Fibroblast of mammary gland (primary cell): ENCODE results near the gene IHH.

Source experiments
- DNase-seq: peaks from one replicate; pipeline ENCODE4 v3.0.0-alpha.2; 2010; ENCODE audit warnings: low read depth
- H3K4me3 ChIP-seq: 2 replicates; pipeline ENCODE4 v1.5.1; 2011; ENCODE audit warnings: low read depth, mild to moderate bottlenecking, low read length, moderate library complexity; ENCODE audit not compliant: control insufficient read depth
- CTCF ChIP-seq: conservative IDR thresholded peaks from 2 replicates; pipeline ENCODE4 v1.5.1; 2011; ENCODE audit warnings: low read depth, low read length, inconsistent platforms; ENCODE audit not compliant: control insufficient read depth, insufficient read depth

IHH gene

DNA sequence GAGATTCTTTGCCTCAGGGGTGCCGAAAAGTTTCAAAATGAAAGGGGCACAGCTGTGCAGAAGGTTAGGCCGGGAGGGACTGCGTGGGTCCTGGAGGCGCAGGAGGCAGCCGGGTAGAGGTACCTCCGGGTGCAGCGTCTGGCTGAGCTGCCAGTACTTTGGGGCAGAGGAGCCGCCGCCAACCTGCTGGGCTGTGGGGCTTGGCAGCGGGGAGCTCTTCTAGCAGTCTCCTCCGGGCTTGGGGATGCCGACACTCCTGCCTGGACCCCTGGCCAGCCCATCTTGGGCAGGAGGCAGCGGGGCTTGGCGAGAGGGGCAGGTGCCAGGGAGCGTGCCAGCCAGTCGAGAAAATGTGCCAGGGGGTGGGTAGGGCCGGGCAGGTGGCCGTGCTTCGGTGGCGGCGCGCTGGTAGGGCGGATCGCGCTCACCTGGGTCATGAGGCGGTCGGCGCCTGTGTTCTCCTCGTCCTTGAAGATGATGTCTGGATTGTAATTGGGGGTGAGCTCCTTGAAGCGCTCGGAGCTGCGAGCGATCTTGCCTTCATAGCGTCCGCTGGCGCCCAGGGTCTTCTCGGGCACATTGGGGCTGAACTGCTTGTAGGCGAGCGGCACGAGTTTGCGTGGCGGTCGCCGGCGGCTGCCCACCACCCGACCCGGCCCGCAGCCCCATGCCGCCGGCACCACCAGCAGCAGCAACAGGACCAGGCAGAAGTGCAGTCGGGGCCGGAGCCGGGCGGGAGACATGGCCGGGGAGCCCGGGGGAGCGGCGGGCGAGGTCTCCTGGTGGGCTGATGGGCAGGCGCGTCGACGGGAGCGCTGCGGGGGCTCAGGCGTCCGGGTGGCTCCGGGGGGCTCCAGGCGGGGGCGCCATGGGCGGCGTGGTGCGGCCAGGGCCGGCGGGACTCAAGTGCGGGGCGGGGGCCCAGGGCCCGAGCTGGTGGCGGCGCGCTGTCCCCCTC is 717 bp downstream of the IHH start:
- no peak for DNase-seq
- TF ChIP-seq CTCF, result no peak
- H3K4me3 ChIP-seq, result no peak overlapping the region

GRCh38 chr2:219059375-219059724 is 1.4 kb downstream of the IHH start:
- no peak overlapping the region for H3K4me3 ChIP-seq
- no peak for DNase-seq
- no peak for TF ChIP-seq CTCF

- no peak for DNase-seq
- H3K4me3 ChIP-seq, result no peak overlapping the region
- no peak for TF ChIP-seq CTCF
Observed at GRCh38 chr2:219058541-219059374, 2.0 kb downstream of the IHH start.

GRCh38 chr2:219057709-219058540 is 2.8 kb downstream of the IHH start:
- no peak overlapping the region for H3K4me3 ChIP-seq

GRCh38 chr2:219056896-219057708 is 3.6 kb downstream of the IHH start:
- no peak overlapping the region for H3K4me3 ChIP-seq
- TF ChIP-seq CTCF, result no peak
- DNase-seq, result no peak

More at GRCh38 chr2:219057709-219058540, 2.8 kb downstream of the IHH start:
- TF ChIP-seq CTCF, result peak; percentile 68
- peak; percentile 58 for DNase-seq
